Kidney (tissue), 14 donors: ENCODE measurements around the gene SESN1. TPM values are rescaled to one million over a fixed set of nuclear protein-coding genes. Genes with fewer than 3 reads are reported as not detected.

ENCODE experiments used
- DNase-seq, 5 donors: peaks; one replicate each; pipeline ENCODE4 v3.0.0-alpha.2; 2013 to 2020
- FAIRE-seq: peaks from 2 replicates; lab custom pipeline; 2012; peaks lifted over from hg19 to GRCh38; lab: Jason Lieb, UNC
- H3K27ac ChIP-seq, 2 donors: one replicate each; pipeline ENCODE4 v1.7.0; 2013; ENCODE audit warnings: low read depth in 2 of 2, low read length in 2 of 2, inconsistent platforms in 1 of 2
- H3K27me3 ChIP-seq: one replicate; pipeline ENCODE4 v1.7.1; 2013; ENCODE audit warnings: low read length, inconsistent platforms; ENCODE audit not compliant: control insufficient read depth, insufficient read depth
- H3K36me3 ChIP-seq, 3 donors: one replicate each; pipeline versions ENCODE4 v1.7.0 to v1.7.1; 2013; ENCODE audit warnings: low read length in 3 of 3, control low read depth in 1 of 3, inconsistent platforms in 1 of 3; ENCODE audit not compliant: insufficient read depth in 3 of 3, control insufficient read depth in 2 of 3
- H3K4me1 ChIP-seq, 3 donors: one replicate each; pipeline versions ENCODE4 v1.7.0 to v1.7.1; 2013; ENCODE audit warnings: low read length in 3 of 3, inconsistent platforms in 1 of 3, low read depth in 1 of 3; ENCODE audit not compliant: control insufficient read depth in 2 of 3, insufficient read depth in 2 of 3
- H3K4me3 ChIP-seq, 3 donors: one replicate each; pipeline versions ENCODE4 v1.7.0 to v1.8.1; 2013; ENCODE audit warnings: low read length in 3 of 3, control low read depth in 1 of 3, inconsistent platforms in 1 of 3
- H3K9ac ChIP-seq, 3 donors: one replicate each; pipeline versions ENCODE4 v1.7.0 to v1.7.1; 2013; ENCODE audit warnings: low read length in 3 of 3, control low read depth in 1 of 3, inconsistent platforms in 1 of 3
- H3K9me3 ChIP-seq, 3 donors: one replicate each; pipeline versions ENCODE4 v1.7.0 to v1.7.1; 2013; ENCODE audit warnings: low read length in 3 of 3, control low read depth in 1 of 3, inconsistent platforms in 1 of 3; ENCODE audit not compliant: control insufficient read depth in 2 of 3, insufficient read depth in 1 of 3
- intact Hi-C: fragments of 100-400 bp; cut with DNase I; formaldehyde crosslinking; loops from one replicate; pipeline ENCODE4 v1.11.1; 2022
- polyA plus RNA-seq: library from polyadenylated mRNA; stranded (reverse); fragments of 350-450 nt; fragmentation: Illumina TruSeq; extraction: RNeasy Lipid Tissue Mini Kit (QIAGEN cat#74804); gene quantifications from one replicate; pipeline ENCODE4 v1.2.3, GENCODE V29; 2014; ENCODE audit warnings: low read depth, low replicate concordance; ENCODE audit not compliant: insufficient read depth
- total RNA-seq: library from RNA; stranded (reverse); fragmentation: NEBNext Ultra II Directional; extraction: Animal tissue kit (Norgen Biotek cat#: 25700); gene quantifications from one replicate; pipeline ENCODE4 v1.2.1, GENCODE V29; 2021
- TF ChIP-seq, protein P1 (sequence below): IDR thresholded peaks from 3 replicates; pipeline ENCODE4 v1.5.1; 2012; ENCODE audit warnings: mild to moderate bottlenecking, moderate library complexity, borderline replicate concordance; ENCODE audit not compliant: insufficient read depth; ENCODE audit errors: extremely low read depth
- donor health status: control.
- donor health status: control.
- donor health status: control.
- donor health status: control.
- donor health status: control.
- donor health status: DM: yes; HTN: yes; CAD: no.
- donor health status: Normal renal cell carcinoma (clear cell type).

The SESN1 gene
- total and polyA plus RNA-seq, 2 donors from 2014 or later: 14.8 to 26.0 TPM

DNA sequence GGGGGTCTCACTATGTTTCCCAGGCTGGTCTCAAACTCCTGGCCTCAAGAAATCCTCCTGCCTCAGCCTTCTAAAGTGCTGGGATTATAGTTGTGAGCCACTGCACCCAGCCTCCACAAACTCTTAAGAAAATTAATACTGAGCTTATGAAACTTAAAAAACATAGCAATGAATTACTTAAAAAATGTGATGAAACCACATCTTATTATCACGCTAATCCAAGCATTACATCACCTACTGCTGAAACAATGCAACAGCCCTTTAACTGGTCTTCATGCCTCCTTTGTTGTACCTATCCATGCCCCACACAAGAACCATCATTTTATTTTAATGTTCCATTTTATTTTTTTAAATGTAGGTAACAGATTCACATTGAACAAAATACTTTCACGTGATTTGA lies 24.9 kb downstream of the SESN1 start:
- H3K27ac ChIP-seq: no peak overlapping the region
- no peaks in the 10 kb centered on the region for H3K9me3 ChIP-seq
- H3K36me3 ChIP-seq: no peaks in the 10 kb centered on the region
- DNase-seq: no peak
- no peak for FAIRE-seq
- TF ChIP-seq, protein P1, sequence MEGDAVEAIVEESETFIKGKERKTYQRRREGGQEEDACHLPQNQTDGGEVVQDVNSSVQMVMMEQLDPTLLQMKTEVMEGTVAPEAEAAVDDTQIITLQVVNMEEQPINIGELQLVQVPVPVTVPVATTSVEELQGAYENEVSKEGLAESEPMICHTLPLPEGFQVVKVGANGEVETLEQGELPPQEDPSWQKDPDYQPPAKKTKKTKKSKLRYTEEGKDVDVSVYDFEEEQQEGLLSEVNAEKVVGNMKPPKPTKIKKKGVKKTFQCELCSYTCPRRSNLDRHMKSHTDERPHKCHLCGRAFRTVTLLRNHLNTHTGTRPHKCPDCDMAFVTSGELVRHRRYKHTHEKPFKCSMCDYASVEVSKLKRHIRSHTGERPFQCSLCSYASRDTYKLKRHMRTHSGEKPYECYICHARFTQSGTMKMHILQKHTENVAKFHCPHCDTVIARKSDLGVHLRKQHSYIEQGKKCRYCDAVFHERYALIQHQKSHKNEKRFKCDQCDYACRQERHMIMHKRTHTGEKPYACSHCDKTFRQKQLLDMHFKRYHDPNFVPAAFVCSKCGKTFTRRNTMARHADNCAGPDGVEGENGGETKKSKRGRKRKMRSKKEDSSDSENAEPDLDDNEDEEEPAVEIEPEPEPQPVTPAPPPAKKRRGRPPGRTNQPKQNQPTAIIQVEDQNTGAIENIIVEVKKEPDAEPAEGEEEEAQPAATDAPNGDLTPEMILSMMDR: no peak
- intact Hi-C loops: loop anchor here (5.0 kb wide), 1 partner anchor 527 kb away; no protein-coding TSS in a partner anchor
- H3K9ac ChIP-seq: no peak overlapping the region
- peaks cover 0 to 11% (median 0%) of the 10 kb centered on the region in 3 donors for H3K4me1 ChIP-seq
- H3K27me3 ChIP-seq: no peaks in the 10 kb centered on the region
- H3K4me3 ChIP-seq: no peak overlapping the region

DNA sequence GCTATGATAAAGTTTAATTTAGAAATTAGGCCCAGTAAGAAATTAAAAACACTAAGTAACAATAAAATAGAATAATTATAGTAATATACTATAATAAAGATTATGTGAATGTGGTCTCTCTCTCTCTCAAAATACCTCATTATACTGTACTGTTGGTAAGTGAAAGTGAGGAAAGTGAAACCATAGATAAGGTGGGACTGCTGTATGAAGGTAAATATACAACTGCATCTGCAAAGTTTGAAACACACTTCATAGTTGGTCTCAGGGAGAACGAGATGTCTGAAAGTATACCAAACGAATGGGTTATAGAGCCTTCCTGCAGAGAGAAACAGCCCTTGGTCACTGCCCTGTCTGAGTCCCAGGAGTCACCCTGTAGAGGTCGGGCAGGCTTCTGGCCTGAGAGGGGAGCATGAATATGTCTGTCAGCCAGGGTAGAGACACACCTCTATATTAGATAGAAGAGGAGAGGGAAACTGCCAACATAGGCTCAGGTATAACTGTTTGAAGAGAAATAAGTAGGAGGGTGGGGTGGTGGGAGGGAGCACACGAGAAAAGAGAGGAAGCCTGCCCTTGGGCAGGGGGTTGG lies 31.8 kb downstream of the SESN1 start:
- Histone ChIP-seq H3K36me3 (no peaks in the 10 kb centered on the region), H3K4me3 (no peak overlapping the region), H3K9me3 (no peaks in the 10 kb centered on the region), H3K4me1 (peaks cover 0 to 11% (median 0%) of the 10 kb centered on the region in 3 donors), H3K27ac (no peak overlapping the region), H3K9ac (no peak overlapping the region), H3K27me3 (no peaks in the 10 kb centered on the region)
- FAIRE-seq (no peak), DNase-seq (no peak)
- intact Hi-C loops: no loop called here
- TF ChIP-seq, protein P1: no peak

DNA sequence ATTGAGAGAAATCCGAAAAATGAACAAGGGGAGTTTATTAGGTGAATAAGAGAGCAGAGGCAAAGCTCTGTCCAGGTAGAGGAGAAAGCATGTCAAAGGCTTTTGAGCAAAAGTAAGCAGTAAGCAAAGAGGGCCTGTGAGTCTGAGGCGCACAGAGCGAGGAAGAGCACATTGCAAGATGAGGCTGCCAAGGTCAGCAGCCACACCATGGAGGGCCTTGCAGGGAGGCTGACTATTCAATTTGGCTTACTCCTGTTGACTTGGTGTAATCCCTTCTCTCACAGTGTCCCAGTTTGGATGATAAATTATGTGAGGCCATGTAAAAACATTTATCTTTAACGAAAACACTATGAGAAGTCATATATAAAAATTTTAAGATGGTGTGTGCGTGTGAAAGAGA lies 32.4 kb downstream of the SESN1 start:
- FAIRE-seq: no peak

More for the DNA sequence above, 32.4 kb downstream of the SESN1 start:
- Histone ChIP-seq H3K9me3 (no peaks in the 10 kb centered on the region), H3K4me1 (peaks cover 0 to 6% (median 0%) of the 10 kb centered on the region in 3 donors), H3K9ac (no peak overlapping the region), H3K4me3 (no peak overlapping the region), H3K36me3 (no peaks in the 10 kb centered on the region), H3K27me3 (no peaks in the 10 kb centered on the region), H3K27ac (no peak overlapping the region)
- no peak for DNase-seq
- TF ChIP-seq, protein P1: no peak
- intact Hi-C loops: no loop called here
